Umbilical cord (tissue), 2 donors: Measurements from ENCODE around the gene NKX3-2. TPM values are rescaled to one million over a fixed set of nuclear protein-coding genes. Genes with fewer than 3 reads are reported as not detected.
A peak's percentile ranks its signal among the peaks of the same experiment; 100 is the strongest.

ENCODE experiments used
- DNase-seq: peaks from one replicate; pipeline ENCODE4 v3.0.0-alpha.2; 2015; ENCODE audit warnings: low spot score
- total RNA-seq: library from RNA; depleted of rRNA; stranded (reverse); fragments of >200 nt; gene quantifications from one replicate; pipeline ENCODE4 v1.2.3, GENCODE V29; 2014; ENCODE audit warnings: low replicate concordance; ENCODE audit not compliant: insufficient read depth

The NKX3-2 gene
- total RNA-seq, 1 donor from 2014 or later = 0.24 TPM

GRCh38 chr4:13545394-13545808 lies 1.1 kb upstream of the NKX3-2 start:
- DNase-seq = no peak

- DNase-seq = peak; percentile 78
These were observed 492 bp upstream of the NKX3-2 start for GRCh38 chr4:13544606-13545393.

DNA sequence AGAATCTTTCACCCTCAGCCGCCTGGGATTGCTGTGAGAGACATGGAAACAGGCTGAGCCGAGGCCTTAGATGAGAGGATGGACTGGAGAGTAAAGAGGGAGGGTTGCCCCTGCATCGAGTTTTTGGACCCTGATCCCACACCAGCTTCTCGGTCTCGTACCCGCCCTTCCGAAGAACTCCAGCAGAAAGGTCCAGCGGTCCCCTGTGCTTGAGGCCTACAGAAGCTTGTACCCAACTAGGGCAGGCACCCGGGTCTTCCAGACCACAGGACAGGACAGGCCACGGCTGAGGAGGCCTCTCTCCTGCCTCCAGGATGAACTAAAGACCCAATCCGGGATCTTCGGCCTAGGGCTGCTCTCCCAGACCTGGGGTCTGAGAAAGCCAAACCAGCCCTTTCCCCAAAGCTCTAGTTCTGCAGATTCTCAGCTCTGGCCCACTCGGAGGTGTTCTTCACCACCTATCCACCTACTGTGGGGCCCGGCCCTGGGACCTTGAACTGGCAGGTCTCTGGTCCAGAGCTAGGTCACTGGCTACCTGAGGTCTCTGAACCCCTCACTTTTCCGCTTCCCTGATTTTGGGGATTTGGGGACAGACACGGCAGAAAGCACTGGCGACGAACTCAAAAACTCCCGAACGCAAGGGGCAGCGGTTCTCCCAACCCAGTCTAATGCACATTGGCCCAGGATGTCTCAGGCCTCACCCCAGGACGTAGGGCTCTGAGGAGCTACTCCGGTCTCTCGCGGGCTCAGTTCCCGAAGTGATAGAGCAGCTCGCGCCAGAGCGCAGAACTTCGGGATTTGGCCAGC lies 1.1 kb downstream of the NKX3-2 start:
- no peak for DNase-seq

DNA sequence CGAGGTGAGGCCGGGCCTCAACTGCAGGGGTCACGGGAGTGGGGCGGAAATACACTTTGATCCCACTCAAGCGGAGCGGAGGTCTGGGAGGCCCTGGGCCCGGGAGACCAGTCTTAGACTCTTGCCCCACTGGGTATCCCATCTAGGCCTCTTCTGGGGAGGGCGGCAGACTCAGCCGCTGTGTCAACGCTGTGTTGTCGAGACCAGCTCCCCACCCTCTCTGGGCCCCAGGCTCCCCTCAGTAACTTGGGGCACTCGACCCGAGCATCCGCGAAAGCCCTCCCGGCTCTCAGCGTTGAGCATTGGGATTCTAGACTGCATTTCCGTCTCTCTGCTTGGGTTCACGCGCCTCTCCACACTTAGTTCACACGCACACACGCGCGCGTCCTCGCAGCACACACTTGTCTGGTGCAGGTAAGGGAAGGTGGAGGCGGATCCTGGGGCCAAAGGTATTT lies 1.7 kb downstream of the NKX3-2 start:
- DNase-seq = no peak

DNA sequence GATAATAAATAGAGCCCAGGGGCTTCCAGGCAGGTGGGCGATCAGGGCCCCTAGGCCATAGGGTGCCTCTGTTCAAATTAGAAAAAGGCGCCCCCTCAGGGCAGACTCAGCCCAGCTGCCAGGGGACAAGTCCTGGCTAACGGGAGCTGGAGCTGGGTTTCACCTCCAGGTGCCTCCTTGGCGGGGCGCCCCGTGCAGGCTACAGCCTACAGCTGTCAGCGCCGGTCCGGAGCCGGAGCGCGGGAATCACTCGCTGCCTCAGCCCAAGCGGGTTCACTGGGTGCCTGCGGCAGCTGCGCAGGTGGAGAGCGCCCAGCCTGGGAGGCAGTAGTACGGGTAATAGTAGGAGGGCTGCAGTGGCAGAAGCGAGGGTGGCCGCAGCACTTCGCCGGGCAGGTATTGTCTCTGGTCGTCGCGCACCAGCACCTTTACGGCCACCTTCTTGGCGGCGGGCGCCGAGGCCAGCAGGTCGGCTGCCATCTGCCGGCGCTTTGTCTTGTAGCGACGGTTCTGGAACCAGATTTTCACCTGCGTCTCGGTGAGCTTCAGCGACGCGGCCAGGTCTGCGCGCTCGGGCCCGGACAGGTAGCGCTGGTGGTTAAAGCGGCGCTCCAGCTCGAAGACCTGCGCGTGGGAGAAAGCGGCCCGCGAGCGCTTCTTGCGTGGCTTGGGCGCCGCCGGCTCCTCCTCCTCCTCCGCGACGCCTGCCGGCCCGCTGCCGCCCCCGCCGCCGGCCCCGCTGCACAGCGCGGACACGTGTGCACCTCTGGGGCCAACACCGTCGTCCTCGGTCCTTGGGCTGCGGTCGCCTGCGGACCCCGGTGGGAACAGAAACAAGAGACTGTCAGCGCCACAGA lies 2.4 kb downstream of the NKX3-2 start:
- no peak for DNase-seq

- DNase-seq = no peak
These were observed 3.1 kb downstream of the NKX3-2 start for GRCh38 chr4:13541176-13541604.

DNA sequence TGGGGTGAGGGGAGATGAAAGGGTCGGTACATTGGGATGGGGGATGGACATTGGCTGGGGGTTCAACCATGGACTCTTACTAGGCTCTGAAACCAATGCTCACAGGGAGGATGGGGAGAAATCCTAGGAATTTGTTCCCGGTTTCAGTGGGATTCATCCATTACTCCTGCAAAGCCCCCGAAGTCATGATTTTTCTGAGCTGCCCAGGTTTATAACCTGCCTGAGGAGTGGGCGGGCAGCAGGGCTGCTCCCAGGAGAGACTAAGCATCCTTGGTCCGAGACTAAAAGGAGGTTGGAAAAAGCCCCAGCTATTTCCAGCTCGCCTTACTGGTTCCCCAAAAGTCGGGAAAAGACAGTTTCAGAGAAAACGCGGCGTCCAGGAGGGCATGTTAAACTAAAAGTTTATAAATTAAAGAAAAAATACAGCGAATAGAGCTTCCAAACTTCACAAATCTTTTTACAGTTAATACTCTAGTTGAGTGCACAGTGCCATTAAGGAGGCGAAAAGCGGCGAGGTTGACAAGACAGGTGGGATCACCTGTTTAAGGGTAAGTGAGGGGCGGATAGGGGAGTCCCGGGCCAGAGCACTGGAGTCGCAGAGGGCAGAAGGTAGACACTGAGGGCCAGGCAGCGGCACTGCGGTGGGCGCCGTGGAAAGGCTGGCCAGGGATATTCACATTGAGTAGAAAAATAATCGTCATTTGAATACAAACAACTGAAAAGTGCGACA lies 3.7 kb downstream of the NKX3-2 start:
- DNase-seq = no peak

DNA sequence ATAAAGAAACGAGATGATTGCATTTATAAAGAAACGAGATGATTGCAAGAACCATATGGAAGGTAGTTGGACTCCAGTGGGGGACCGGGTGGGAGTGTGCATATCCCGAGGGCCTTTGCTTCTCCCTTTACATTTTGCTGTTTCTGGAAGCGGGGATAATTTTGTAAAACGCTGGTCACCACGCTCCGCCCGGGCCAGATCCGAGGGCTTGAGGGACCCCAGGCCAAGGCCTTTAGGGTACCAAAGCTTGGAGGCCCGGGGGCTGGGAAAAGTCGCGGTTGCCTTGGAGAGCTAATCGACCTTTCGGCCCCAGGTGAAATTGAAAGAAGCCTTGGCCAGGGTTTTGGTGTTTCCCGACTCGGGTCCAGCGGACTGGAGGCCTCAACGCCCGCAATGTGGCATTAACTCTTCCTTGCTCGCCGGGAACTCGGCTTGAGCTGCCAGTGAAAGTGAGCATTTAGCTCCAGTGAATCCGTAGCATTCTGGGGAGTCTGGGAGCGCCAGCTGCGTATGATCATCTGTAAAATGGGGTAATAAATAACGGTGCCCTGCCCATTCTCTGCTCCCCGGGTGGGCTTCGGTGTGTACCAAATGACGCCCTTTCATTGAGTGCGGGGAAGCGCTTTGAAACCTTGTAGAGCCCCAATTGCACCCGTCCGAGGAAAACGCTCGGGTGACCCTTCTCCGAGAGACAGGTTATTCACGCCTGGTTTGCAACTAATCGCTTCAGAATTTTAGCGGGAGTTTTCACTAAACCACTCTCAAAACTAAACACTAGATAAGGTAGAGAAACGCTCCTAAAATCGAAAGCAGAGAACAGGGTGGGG lies 4.5 kb downstream of the NKX3-2 start:
- DNase-seq = no peak

- DNase-seq = no peak
These were observed 5.2 kb downstream of the NKX3-2 start for GRCh38 chr4:13539047-13539618.

DNA sequence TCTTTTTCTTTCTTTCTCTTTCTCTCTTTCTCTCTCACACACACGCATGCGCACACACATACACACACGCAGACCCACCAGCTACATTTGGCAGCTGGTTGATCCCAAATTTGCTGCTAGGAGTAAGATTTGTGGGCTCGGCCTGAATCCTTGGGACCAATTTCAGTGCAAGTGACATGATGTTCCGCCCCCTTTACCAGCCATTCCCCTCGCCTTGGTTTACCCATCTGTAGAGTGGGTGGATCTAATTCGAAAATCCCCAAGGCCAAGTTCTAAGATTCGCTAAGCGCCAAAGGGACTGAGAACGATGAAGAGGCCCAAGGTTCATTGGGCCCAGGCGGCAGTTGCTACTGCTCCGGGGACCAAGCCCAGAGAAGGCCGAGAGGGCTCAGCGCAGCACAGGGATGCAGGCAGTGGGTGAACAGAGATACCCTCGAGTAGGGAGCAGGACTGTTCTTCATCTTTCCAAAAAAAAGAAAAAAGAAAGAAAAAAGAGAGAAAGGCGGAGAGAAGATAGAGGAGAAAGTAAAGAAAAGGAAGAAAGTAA lies 5.8 kb downstream of the NKX3-2 start:
- DNase-seq = no peak

DNA sequence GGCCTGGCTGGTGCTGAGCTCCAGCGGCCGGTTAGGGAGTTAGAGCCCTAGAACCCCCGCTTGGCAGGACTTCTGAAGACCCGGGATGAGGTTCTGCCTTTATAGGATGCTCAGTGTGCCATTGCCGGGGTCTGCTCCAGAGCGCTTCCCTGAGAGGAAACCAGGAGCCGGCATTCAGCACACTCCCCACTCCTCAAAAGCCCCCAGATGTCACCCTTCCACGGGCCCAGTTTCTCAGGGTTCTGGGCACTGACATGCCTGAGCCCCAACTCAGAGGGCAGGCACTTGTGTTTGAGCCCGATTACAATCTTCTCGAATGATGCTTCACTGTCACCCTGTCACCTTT lies 6.5 kb downstream of the NKX3-2 start:
- no peak for DNase-seq

GRCh38 chr4:13537011-13537831 lies 7.1 kb downstream of the NKX3-2 start:
- DNase-seq = no peak

GRCh38 chr4:13536607-13537006 lies 7.7 kb downstream of the NKX3-2 start:
- DNase-seq = no peak

DNA sequence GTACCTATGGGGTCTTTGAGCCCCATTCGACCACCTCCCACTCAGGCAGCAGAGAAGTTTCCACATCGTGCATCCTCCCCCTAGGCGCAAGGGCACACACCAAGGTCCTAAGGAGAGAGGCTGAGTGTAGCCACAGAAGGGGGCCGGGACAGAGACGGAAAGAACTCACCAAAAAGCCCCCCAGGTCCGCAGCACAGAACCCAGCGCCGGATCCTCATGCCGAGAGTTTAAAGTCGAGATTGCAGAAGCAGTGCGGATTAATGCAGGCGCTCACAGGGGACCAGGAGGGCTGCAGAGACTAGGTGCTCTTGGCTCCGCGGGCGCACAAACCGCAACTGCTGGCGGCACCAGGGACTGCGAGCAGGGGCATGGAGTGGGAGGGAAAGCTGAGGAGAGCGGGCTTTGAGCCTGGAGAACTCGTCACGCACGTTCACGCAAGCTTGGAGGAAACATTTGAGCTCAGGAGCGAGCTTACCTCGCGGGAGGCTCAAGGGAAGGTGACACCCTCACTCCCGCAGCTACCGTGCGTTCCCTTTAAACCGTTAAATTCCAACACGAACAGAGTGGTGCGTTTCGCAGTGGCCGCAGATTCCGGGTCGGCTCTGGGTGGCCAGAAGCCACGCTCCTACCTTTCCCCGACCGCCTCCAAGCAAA lies 8.5 kb downstream of the NKX3-2 start:
- DNase-seq = no peak

GRCh38 chr4:13535118-13535517 lies 9.2 kb downstream of the NKX3-2 start:
- DNase-seq = no peak

DNA sequence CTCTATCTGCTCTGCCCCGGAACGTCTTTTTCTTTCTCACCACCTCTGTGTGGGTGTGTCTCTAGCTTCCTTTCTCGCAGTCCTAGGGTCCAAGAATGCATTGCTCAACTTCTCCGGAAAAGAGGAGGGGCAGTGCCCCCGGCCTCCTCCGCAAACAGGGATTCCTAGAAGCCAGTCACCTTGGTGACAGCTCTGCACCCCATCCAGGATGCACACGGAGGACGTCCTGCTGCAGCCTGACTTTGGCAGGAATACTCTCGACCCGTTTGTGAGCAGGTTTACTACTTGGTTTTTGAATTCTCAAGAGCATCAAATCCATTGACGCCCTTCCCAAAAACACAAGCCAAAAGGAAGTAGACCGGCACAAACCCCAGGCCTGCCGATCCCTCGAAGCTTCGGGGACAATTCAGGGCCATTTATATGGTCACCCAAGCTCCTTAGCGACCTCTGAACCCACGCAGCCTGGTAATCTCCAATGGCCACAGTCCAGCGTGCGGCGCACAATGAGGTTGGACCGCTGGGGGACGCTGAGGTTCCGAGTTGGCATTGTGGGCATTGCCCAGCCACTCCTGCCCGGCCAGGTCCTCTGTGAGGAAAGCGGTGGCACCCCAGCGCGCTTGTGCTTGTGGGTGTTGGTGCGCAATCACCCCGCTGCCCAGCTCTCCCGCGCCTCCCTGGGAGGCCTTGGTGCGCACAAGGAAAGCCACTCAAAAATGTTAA lies 9.8 kb downstream of the NKX3-2 start:
- no peak for DNase-seq

DNA sequence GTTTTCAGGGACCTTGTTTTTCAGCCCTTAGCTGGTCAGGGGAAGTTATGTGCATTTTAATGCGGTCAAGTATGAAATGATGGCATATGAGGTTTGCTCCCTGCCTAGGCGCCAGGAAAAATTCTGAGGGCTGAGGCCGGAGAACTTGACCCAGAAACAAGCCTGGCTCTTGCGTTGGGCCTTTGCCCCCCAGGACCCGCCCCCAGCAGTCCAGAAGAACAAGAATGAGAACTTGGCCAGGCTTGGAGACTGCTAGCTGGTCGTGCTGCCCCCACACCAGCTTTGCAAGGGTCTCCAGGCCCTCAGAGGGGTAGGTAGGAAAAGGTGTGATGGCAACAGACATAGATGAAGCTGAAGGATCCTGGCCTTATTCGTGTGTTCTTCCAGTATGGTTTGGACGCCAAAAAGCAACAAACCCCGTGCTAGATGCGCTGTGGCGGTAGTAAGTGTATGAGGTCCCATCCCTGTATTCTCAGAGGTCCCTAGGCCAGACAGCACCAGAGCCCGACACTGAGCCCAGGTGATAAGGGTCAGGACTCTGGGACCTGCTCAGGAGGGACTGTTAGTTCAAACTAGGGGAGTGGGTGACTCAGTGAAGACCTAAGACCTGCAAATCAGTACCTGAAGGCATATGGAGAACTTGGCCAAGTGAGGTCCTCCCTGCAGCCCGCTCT lies 10.5 kb downstream of the NKX3-2 start:
- DNase-seq = no peak
